Activated naive CD8-positive, alpha-beta T cell treated with anti-CD3 and anti-CD28 coated beads, Interleukin-2, amount 10 ng/mL, durations not matched to agents 7 days and 5 days (primary cell): ENCODE data around the gene FBXW4. TPM values are rescaled to one million over a fixed set of nuclear protein-coding genes. Genes with fewer than 3 reads are reported as not detected.

Source experiments
- ATAC-seq: fragments of 150-1000 bp; cut with Tn5 transposase; one replicate; pipeline ENCODE4 v1.10.0; 2021; ENCODE audit warnings: low read depth, moderate library complexity
- POLR2A ChIA-PET: fragments of 350-600 bp; sonication (Branson Sonifier 250); formaldehyde crosslinking; loops from one replicate; lab custom pipeline; 2021; ENCODE audit warnings: antibody characterized with exemption; lab: Charles Lee
- DNase-seq: peaks from one replicate; pipeline ENCODE4 v3.0.0; 2021
- H3K27ac Mint-ChIP-seq: one replicate; pipeline ENCODE4 v1.8.0; 2022; ENCODE audit warnings: mild to moderate bottlenecking, mixed read lengths
- H3K27me3 Mint-ChIP-seq: one replicate; pipeline ENCODE4 v1.8.0; 2022; ENCODE audit warnings: mild to moderate bottlenecking, moderate library complexity, mixed read lengths
- H3K36me3 Mint-ChIP-seq: one replicate; pipeline ENCODE4 v1.8.0; 2021; ENCODE audit warnings: mild to moderate bottlenecking, mixed read lengths
- H3K4me1 Mint-ChIP-seq: one replicate; pipeline ENCODE4 v1.8.0; 2021; ENCODE audit warnings: mixed read lengths
- H3K4me3 Mint-ChIP-seq: one replicate; pipeline ENCODE4 v1.8.0; 2022; ENCODE audit warnings: mild to moderate bottlenecking, moderate library complexity, mixed read lengths
- H3K9me3 Mint-ChIP-seq: one replicate; pipeline ENCODE4 v1.8.0; 2021; ENCODE audit warnings: mixed read lengths
- microRNA-seq: library from miRNA; unstranded; fragments of <30 nt; microRNA quantifications from one replicate; pipeline ENCODE4 v1.2.0, GENCODE V29; 2022
- total RNA-seq, 2 experiments: library from RNA; stranded (reverse); gene quantifications; one replicate each; pipeline ENCODE4 v1.2.3, GENCODE V29; 2021

Gene FBXW4
- total RNA-seq, 2 experiments from 2014 or later = 58.9 to 65.7 TPM

- H3K36me3 Mint-ChIP-seq = no peaks in the 10 kb centered on the region
- H3K4me3 Mint-ChIP-seq = no peak overlapping the region
- POLR2A ChIA-PET = no interaction called here
- peaks cover 10% of the 10 kb centered on the region for H3K4me1 Mint-ChIP-seq
- ATAC-seq = no peak
- H3K9me3 Mint-ChIP-seq = no peaks in the 10 kb centered on the region
- peaks cover 57% of the 10 kb centered on the region for H3K27me3 Mint-ChIP-seq
- no peak overlapping the region for H3K27ac Mint-ChIP-seq
- DNase-seq = no peak
These were observed 127.6 kb downstream of the FBXW4 start for GRCh38 chr10:101567165-101568006.

GRCh38 chr10:101566333-101567164 is 128.4 kb downstream of the FBXW4 start:
- Mint-ChIP-seq H3K27me3 (peaks cover 57% of the 10 kb centered on the region), H3K4me1 (peaks cover 10% of the 10 kb centered on the region), H3K9me3 (no peaks in the 10 kb centered on the region), H3K36me3 (no peaks in the 10 kb centered on the region), H3K27ac (no peak overlapping the region), H3K4me3 (no peak overlapping the region)
- no peak for DNase-seq
- no peak for ATAC-seq
- POLR2A ChIA-PET = no interaction called here

- no peaks in the 10 kb centered on the region for H3K36me3 Mint-ChIP-seq
- H3K9me3 Mint-ChIP-seq = no peaks in the 10 kb centered on the region
- no peak for DNase-seq
- H3K4me1 Mint-ChIP-seq = peaks cover 9% of the 10 kb centered on the region
- no peak overlapping the region for H3K4me3 Mint-ChIP-seq
- no peak for ATAC-seq
- no peak overlapping the region for H3K27ac Mint-ChIP-seq
- peaks cover 57% of the 10 kb centered on the region for H3K27me3 Mint-ChIP-seq
- POLR2A ChIA-PET = no interaction called here
These were observed 129.0 kb downstream of the FBXW4 start for GRCh38 chr10:101565936-101566332.

GRCh38 chr10:101565370-101565900 is 129.5 kb downstream of the FBXW4 start:
- H3K36me3 Mint-ChIP-seq = no peaks in the 10 kb centered on the region
- no peak overlapping the region for H3K27ac Mint-ChIP-seq
- H3K27me3 Mint-ChIP-seq = peaks cover 57% of the 10 kb centered on the region
- ATAC-seq = no peak
- H3K4me3 Mint-ChIP-seq = no peak overlapping the region
- H3K9me3 Mint-ChIP-seq = no peaks in the 10 kb centered on the region
- POLR2A ChIA-PET = no interaction called here
- no peak for DNase-seq
- peaks cover 6% of the 10 kb centered on the region for H3K4me1 Mint-ChIP-seq

- no peaks in the 10 kb centered on the region for H3K36me3 Mint-ChIP-seq
- DNase-seq = no peak
These were observed 130.4 kb downstream of the FBXW4 start for GRCh38 chr10:101564490-101564991.

GRCh38 chr10:101563497-101564040 is 131.4 kb downstream of the FBXW4 start:
- no peaks in the 10 kb centered on the region for H3K9me3 Mint-ChIP-seq
- H3K4me1 Mint-ChIP-seq = peaks cover 9% of the 10 kb centered on the region
- H3K27me3 Mint-ChIP-seq = peaks cover 43% of the 10 kb centered on the region
- no peak overlapping the region for H3K27ac Mint-ChIP-seq
- POLR2A ChIA-PET = no interaction called here
- no peak for ATAC-seq
- no peak overlapping the region for H3K4me3 Mint-ChIP-seq
- no peaks in the 10 kb centered on the region for H3K36me3 Mint-ChIP-seq
- DNase-seq = no peak

More at GRCh38 chr10:101564490-101564991, 130.4 kb downstream of the FBXW4 start:
- Mint-ChIP-seq H3K4me3 (no peak overlapping the region), H3K27me3 (peaks cover 53% of the 10 kb centered on the region), H3K27ac (no peak overlapping the region), H3K9me3 (no peaks in the 10 kb centered on the region), H3K4me1 (peaks cover 4% of the 10 kb centered on the region)
- POLR2A ChIA-PET = no interaction called here
- no peak for ATAC-seq

GRCh38 chr10:101563007-101563406 is 132.0 kb downstream of the FBXW4 start:
- Mint-ChIP-seq H3K4me1 (peaks cover 14% of the 10 kb centered on the region), H3K27ac (no peak overlapping the region), H3K4me3 (no peak overlapping the region), H3K9me3 (no peaks in the 10 kb centered on the region), H3K36me3 (no peaks in the 10 kb centered on the region), H3K27me3 (peaks cover 38% of the 10 kb centered on the region)
- no peak for DNase-seq
- ATAC-seq = no peak
- POLR2A ChIA-PET = no interaction called here

GRCh38 chr10:101562231-101562630 is 132.7 kb downstream of the FBXW4 start:
- DNase-seq (no peak), ATAC-seq (no peak)
- Mint-ChIP-seq H3K4me1 (peaks cover 20% of the 10 kb centered on the region), H3K27ac (no peak overlapping the region), H3K36me3 (no peaks in the 10 kb centered on the region), H3K27me3 (peaks cover 30% of the 10 kb centered on the region), H3K9me3 (no peaks in the 10 kb centered on the region), H3K4me3 (no peak overlapping the region)
- POLR2A ChIA-PET = no interaction called here

- Mint-ChIP-seq H3K9me3 (no peaks in the 10 kb centered on the region), H3K27ac (no peak overlapping the region), H3K4me3 (no peak overlapping the region), H3K27me3 (peaks cover 24% of the 10 kb centered on the region), H3K36me3 (no peaks in the 10 kb centered on the region), H3K4me1 (peaks cover 18% of the 10 kb centered on the region)
- DNase-seq (no peak), ATAC-seq (no peak)
- POLR2A ChIA-PET = no interaction called here
These were observed 133.7 kb downstream of the FBXW4 start for GRCh38 chr10:101561068-101561915.

Small RNAs within 50 kb of the gene (microRNA-seq; reads per million reads assigned to microRNA genes)
- gene MIR3158-1 (not detected), gene MIR3158-2 (not detected)

Other genes with a start within 250 kb of the FBXW4 start
- 10 to 100 TPM; 34.9 to 37.7 TPM for gene POLL, start 106.9 kb downstream of the FBXW4 start, total RNA-seq
- 1 to 10 TPM; 4.0 to 5.5 TPM for gene DPCD, start 106.8 kb downstream of the FBXW4 start, total RNA-seq
- gene FGF8, start 80.9 kb upstream of the FBXW4 start, total RNA-seq = not detected
- 10 to 100 TPM; 29.2 to 30.5 TPM for gene NPM3, start 88.3 kb upstream of the FBXW4 start, total RNA-seq
- 100 to 1,000 TPM; 207 to 212 TPM for gene OGA, start 123.3 kb upstream of the FBXW4 start, total RNA-seq
- 1 to 10 TPM; 3.1 to 4.1 TPM for gene KCNIP2, start 148.6 kb upstream of the FBXW4 start, total RNA-seq